Endodermal cell (in vitro differentiated cells): Measurements from ENCODE around the gene ASGR2. TPM values are rescaled to one million over a fixed set of nuclear protein-coding genes. Genes with fewer than 3 reads are reported as not detected.
"Not testable (repeated sequence)": the region's sequence is repeated elsewhere in the genome, so short reads cannot be mapped to it uniquely, and the experiment has no call there.

Source experiments
- DNase-seq: peaks from one replicate; pipeline ENCODE4 v3.0.0-alpha.2; 2017
- H3K27ac ChIP-seq: 2 replicates; pipeline ENCODE4 v1.5.1; 2013; ENCODE audit warnings: mild to moderate bottlenecking, low read depth, low read length, moderate library complexity
- H3K27me3 ChIP-seq: 2 replicates; pipeline ENCODE4 v1.6.1; 2013; ENCODE audit warnings: mild to moderate bottlenecking, low read length, moderate library complexity; ENCODE audit not compliant: insufficient read depth, control insufficient read depth, poor library complexity, severe bottlenecking
- H3K36me3 ChIP-seq: 2 replicates; pipeline ENCODE4 v1.7.0; 2013; ENCODE audit warnings: mild to moderate bottlenecking, low read length, moderate library complexity; ENCODE audit not compliant: control insufficient read depth, insufficient read depth
- H3K4me1 ChIP-seq: one replicate; pipeline ENCODE4 v1.7.0; 2013; ENCODE audit warnings: low read length; ENCODE audit not compliant: control insufficient read depth, insufficient read depth
- H3K4me3 ChIP-seq: 2 replicates; pipeline ENCODE4 v1.5.1; 2013; ENCODE audit warnings: mild to moderate bottlenecking, low read length, moderate library complexity
- H3K9ac ChIP-seq: 2 replicates; pipeline ENCODE4 v1.6.1; 2013; ENCODE audit warnings: mild to moderate bottlenecking, low read length, moderate library complexity; ENCODE audit not compliant: poor library complexity, severe bottlenecking; ENCODE audit errors: extremely low read depth
- H3K9me3 ChIP-seq: 2 replicates; pipeline ENCODE4 v1.6.1; 2013; ENCODE audit warnings: mild to moderate bottlenecking, low read length, moderate library complexity; ENCODE audit not compliant: control insufficient read depth
- H3K27ac Mint-ChIP-seq: 2 replicates; pipeline ENCODE4 v1.8.0; 2020; ENCODE audit warnings: mixed read lengths
- H3K27me3 Mint-ChIP-seq: 2 replicates; pipeline ENCODE4 v1.8.0; 2021; ENCODE audit warnings: mild to moderate bottlenecking, mixed read lengths; ENCODE audit not compliant: insufficient read depth
- H3K36me3 Mint-ChIP-seq: 2 replicates; pipeline ENCODE4 v1.8.0; 2020; ENCODE audit warnings: low read depth, mixed read lengths
- H3K4me1 Mint-ChIP-seq: 2 replicates; pipeline ENCODE4 v1.8.0; 2020; ENCODE audit warnings: mixed read lengths
- H3K4me3 Mint-ChIP-seq: 2 replicates; pipeline ENCODE4 v1.8.0; 2020; ENCODE audit warnings: mild to moderate bottlenecking, moderate library complexity, mixed read lengths
- H3K9me3 Mint-ChIP-seq: 2 replicates; pipeline ENCODE4 v1.8.0; 2020; ENCODE audit warnings: mild to moderate bottlenecking, mixed read lengths
- WGBS, 2 experiments: methylation state at CpG; one replicate each; pipeline versions ENCODE4 v1.1.5 to v1.1.7; 2013; ENCODE audit warnings: missing lambda C conversion rate in 2 of 2, mixed read lengths in 1 of 2; ENCODE audit not compliant: insufficient coverage in 1 of 2, insufficient read length in 1 of 2; 5-methylcytosine and 5-hydroxymethylcytosine counted together
- total RNA-seq, 2 donors: library from RNA; stranded (reverse); fragmentation: NEBNext Ultra II Directional in 1 of 2; extraction: Animal tissue kit (Norgen Biotek cat#: 25700) in 1 of 2; gene quantifications; 2 replicates in 1 of 2; 3 replicates in 1 of 2; pipeline ENCODE4 v1.2.1, GENCODE V29; 2021
- TF ChIP-seq, protein P1 (sequence below): fragments of 200-600 bp; sonication (generic); conservative IDR thresholded peaks from 2 replicates; pipeline ENCODE4 v1.5.0; 2021; ENCODE audit warnings: antibody characterized with exemption, mild to moderate bottlenecking

ASGR2 gene
- total RNA-seq, 2 donors from 2014 or later: 0.44 TPM; not detected in 1

DNA sequence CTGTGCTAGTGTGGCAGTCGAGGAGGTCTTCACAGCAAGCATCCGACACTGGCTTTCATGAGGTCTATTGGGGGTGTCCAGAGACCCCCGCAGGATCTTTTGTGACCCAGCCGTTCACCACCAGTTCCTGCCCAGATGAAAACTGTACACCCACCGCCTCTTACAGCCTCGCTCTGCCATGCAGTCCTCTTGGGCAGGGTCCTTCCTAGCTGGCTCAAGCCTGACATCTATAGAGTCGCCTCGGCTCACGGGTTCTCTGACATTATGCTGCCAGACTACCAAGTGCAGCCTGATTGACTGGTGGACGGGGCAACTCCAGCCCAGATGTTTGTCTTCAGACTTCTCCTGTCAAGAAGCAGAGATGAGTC is 20.0 kb downstream of the ASGR2 start:
- no peak overlapping the region for H3K4me3 ChIP-seq
- Mint-ChIP-seq H3K36me3 (no peaks in the 10 kb centered on the region), H3K9me3 (peaks cover 3% of the 10 kb centered on the region), H3K27ac (no peak overlapping the region), H3K27me3 (peaks cover 12% of the 10 kb centered on the region), H3K4me3 (no peak overlapping the region), H3K4me1 (no peaks in the 10 kb centered on the region)
- no peak for DNase-seq
- H3K27me3 ChIP-seq: no peaks in the 10 kb centered on the region
- H3K36me3 ChIP-seq: no peaks in the 10 kb centered on the region
- no peak overlapping the region for H3K27ac ChIP-seq
- 90 to 93% methylated on average over 5 to 10 of the region's 10 CpGs for WGBS, 2 experiments
- no peaks in the 10 kb centered on the region for H3K4me1 ChIP-seq
- H3K9ac ChIP-seq: no peak overlapping the region
- H3K9me3 ChIP-seq: no peaks in the 10 kb centered on the region
- TF ChIP-seq, protein P1, sequence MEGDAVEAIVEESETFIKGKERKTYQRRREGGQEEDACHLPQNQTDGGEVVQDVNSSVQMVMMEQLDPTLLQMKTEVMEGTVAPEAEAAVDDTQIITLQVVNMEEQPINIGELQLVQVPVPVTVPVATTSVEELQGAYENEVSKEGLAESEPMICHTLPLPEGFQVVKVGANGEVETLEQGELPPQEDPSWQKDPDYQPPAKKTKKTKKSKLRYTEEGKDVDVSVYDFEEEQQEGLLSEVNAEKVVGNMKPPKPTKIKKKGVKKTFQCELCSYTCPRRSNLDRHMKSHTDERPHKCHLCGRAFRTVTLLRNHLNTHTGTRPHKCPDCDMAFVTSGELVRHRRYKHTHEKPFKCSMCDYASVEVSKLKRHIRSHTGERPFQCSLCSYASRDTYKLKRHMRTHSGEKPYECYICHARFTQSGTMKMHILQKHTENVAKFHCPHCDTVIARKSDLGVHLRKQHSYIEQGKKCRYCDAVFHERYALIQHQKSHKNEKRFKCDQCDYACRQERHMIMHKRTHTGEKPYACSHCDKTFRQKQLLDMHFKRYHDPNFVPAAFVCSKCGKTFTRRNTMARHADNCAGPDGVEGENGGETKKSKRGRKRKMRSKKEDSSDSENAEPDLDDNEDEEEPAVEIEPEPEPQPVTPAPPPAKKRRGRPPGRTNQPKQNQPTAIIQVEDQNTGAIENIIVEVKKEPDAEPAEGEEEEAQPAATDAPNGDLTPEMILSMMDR: no peak

DNA sequence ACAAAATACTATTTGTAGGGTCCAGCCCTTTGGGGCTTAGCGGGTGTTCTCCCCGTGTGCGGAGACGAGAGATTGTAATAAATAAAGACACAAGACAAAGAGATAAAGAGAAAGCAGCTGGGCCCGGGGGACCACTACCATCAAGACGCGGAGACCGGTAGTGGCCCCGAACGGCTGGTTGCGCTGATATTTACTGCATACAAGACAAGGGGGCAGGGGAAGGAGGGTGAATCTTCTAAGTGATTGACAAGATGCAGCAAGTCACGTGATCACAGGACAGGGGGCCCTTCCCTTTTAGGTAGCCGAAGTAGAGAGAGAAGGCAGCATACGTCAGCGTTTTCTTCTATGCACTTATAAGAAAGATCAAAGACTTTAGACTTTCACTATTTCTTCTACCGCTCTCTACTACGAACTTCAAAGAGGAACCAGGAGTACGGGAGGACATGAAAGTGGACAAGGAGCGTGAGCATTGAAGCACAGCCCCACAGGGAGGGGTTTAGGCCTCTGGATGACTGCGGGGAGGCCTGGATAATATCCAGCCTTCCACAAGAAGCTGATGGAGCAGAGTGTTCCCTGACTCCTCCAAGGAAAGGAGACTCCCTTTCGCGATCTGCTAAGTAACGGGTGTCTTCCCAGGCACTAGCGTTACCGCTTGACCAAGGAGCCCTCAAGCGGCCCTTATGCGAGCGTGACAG is 23.2 kb downstream of the ASGR2 start:
- 93 to 95% methylated on average over 10 to 19 of the region's 28 CpGs for WGBS, 2 experiments
- H3K9me3 ChIP-seq, H3K27me3 Mint-ChIP-seq, H3K27ac Mint-ChIP-seq, DNase-seq, H3K27me3 ChIP-seq, H3K36me3 Mint-ChIP-seq, H3K4me1 ChIP-seq, H3K4me3 Mint-ChIP-seq, H3K9ac ChIP-seq, H3K9me3 Mint-ChIP-seq, H3K4me3 ChIP-seq, H3K36me3 ChIP-seq, H3K27ac ChIP-seq: not testable (repeated sequence)
- H3K4me1 Mint-ChIP-seq: peaks cover 16% of the 10 kb centered on the region

DNA sequence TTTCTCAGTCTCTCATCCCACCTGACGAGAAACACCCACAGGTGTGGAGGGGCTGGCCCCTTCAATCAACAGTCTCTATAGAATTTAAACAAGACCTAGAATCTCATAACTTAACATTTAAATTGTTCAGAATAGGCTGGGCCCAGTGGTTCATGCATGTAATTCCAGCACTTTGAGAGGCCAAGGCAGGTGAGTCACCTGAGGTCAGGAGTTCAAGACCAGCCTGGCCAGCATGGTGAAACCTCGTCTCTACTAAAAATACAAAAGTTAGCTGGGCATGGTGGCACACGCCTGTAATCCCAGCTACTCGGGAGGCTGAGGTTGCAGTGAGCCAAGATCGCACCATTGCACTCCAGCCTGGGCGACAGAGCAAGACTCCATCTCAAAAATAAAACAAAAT is 25.1 kb downstream of the ASGR2 start:
- not testable (repeated sequence) for DNase-seq, H3K4me3 ChIP-seq, H3K4me1 ChIP-seq, H3K9me3 Mint-ChIP-seq, H3K9me3 ChIP-seq, H3K27ac Mint-ChIP-seq, H3K36me3 Mint-ChIP-seq, H3K27me3 ChIP-seq, H3K27ac ChIP-seq, H3K9ac ChIP-seq, H3K36me3 ChIP-seq, H3K4me3 Mint-ChIP-seq, H3K27me3 Mint-ChIP-seq
- WGBS, 2 experiments: 86 to 92% methylated on average over 5 to 6 of the region's 6 CpGs
- peaks cover 16% of the 10 kb centered on the region for H3K4me1 Mint-ChIP-seq

DNA sequence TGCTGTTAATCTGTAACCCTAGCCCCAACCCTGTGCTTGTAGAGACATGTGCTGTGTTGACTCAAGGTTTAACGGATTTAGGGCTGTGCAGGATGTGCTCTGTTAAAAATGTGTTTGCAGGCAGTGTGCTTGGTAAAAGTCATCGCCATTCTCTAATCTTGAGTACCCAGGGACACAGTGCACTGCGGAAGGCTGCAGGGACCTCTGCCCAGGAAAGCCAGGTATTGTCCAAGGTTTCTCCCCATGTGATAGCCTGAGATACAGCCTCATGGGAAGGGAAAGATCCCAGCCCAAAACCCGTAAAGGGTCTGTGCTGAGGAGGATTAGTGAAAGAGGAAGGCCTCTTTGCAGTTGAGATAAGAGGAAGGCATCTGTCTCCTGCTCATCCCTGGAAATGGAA is 26.2 kb downstream of the ASGR2 start:
- H3K9me3 ChIP-seq, H3K4me3 ChIP-seq, H3K9ac ChIP-seq, H3K36me3 Mint-ChIP-seq, H3K27me3 Mint-ChIP-seq, DNase-seq, H3K4me1 ChIP-seq, H3K36me3 ChIP-seq, H3K27me3 ChIP-seq, H3K9me3 Mint-ChIP-seq, H3K27ac ChIP-seq: not testable (repeated sequence)
- peak overlapping the region; percentile 11 for H3K4me3 Mint-ChIP-seq
- 77 to 84% methylated on average over 3 to 4 of the region's 4 CpGs for whole genome bisulfite sequencing, 2 experiments
- H3K27ac Mint-ChIP-seq: peak overlapping the region; percentile 80
- peaks cover 16% of the 10 kb centered on the region for H3K4me1 Mint-ChIP-seq
